HEK293 (cell line): ENCODE measurements around the gene HGF.

ENCODE experiments used
- CTCF ChIA-PET: fragments of 350-600 bp; formaldehyde crosslinking; extraction: SDS; loops from one replicate; lab custom pipeline; 2021; ENCODE audit warnings: antibody characterized with exemption; lab: Yijun Ruan, JAX
- POLR2A ChIA-PET: fragments of 300-600 bp; formaldehyde crosslinking; extraction: SDS; loops from one replicate; lab custom pipeline; 2020; ENCODE audit warnings: antibody characterized with exemption, inconsistent platforms; lab: Yijun Ruan, JAX
- H3K27ac ChIP-seq: fragments of 200-500 bp; sonication (Bioruptor generic); 2 replicates; pipeline ENCODE4 v1.5.1; 2014; ENCODE audit warnings: low read depth, low read length, control low read depth, inconsistent platforms; ENCODE audit errors: extremely low read depth
- H3K36me3 ChIP-seq, 2 experiments: fragments of 200-500 bp in 1 of 2; sonication (Bioruptor generic) in 1 of 2; 1 replicate in 1 of 2; 2 replicates in 1 of 2; pipeline ENCODE4 v1.5.1; 2014 to 2017; ENCODE audit warnings: inconsistent platforms in 2 of 2, low read length in 2 of 2; ENCODE audit not compliant: control insufficient read depth in 2 of 2, insufficient read depth in 1 of 2
- H3K4me1 ChIP-seq: fragments of 200-500 bp; sonication (Bioruptor generic); 2 replicates; pipeline ENCODE4 v1.5.1; 2014; ENCODE audit warnings: mild to moderate bottlenecking, low read length, inconsistent platforms; ENCODE audit not compliant: control insufficient read depth, insufficient read depth
- H3K4me3 ChIP-seq: 2 replicates; pipeline ENCODE4 v1.5.1; 2011; ENCODE audit warnings: low read depth, mild to moderate bottlenecking, control low read depth, low read length, moderate library complexity
- H3K9me3 ChIP-seq: fragments of 200-500 bp; sonication (Bioruptor generic); 2 replicates; pipeline ENCODE4 v1.5.1; 2014; ENCODE audit warnings: low read depth, low read length, inconsistent platforms; ENCODE audit not compliant: control insufficient read depth, insufficient read depth
- IKZF3 ChIP-seq: fragments of 450-650 bp; IDR thresholded peaks from 2 replicates; pipeline ENCODE4 v1.5.0; 2018; ENCODE audit warnings: missing biosample characterization, mild to moderate bottlenecking, missing genetic modification characterization, moderate library complexity
- KLF9 ChIP-seq: fragments of 450-650 bp; formaldehyde crosslinking; IDR thresholded peaks from 2 replicates; pipeline ENCODE4 v1.5.1; 2016; ENCODE audit warnings: missing biosample characterization, missing genetic modification characterization, low read depth
- SP2 ChIP-seq: fragments of 450-650 bp; formaldehyde crosslinking; IDR thresholded peaks from 2 replicates; pipeline ENCODE4 v1.5.1; 2016; ENCODE audit warnings: missing biosample characterization, missing genetic modification characterization
- ZBTB10 ChIP-seq: fragments of 450-650 bp; formaldehyde crosslinking; IDR thresholded peaks from 2 replicates; pipeline ENCODE4 v1.5.1; 2016; ENCODE audit warnings: missing biosample characterization, missing genetic modification characterization
- ZNF211 ChIP-seq: fragments of 450-650 bp; formaldehyde crosslinking; IDR thresholded peaks from 2 replicates; pipeline ENCODE4 v1.5.1; 2016; ENCODE audit warnings: low read depth, missing biosample characterization, missing genetic modification characterization
- ZNF214 ChIP-seq: fragments of 450-650 bp; formaldehyde crosslinking; IDR thresholded peaks from 2 replicates; pipeline ENCODE4 v1.5.1; 2017; ENCODE audit warnings: missing biosample characterization, mild to moderate bottlenecking, missing genetic modification characterization, borderline replicate concordance
- ZNF221 ChIP-seq: fragments of 450-650 bp; formaldehyde crosslinking; IDR thresholded peaks from 2 replicates; pipeline ENCODE4 v1.5.1; 2017; ENCODE audit warnings: missing biosample characterization, missing genetic modification characterization, borderline replicate concordance
- ZNF239 ChIP-seq: fragments of 450-650 bp; formaldehyde crosslinking; IDR thresholded peaks from 2 replicates; pipeline ENCODE4 v1.5.1; 2016; ENCODE audit warnings: missing biosample characterization, missing genetic modification characterization
- ZNF274 ChIP-seq, 2 experiments: fragments of 200-500 bp in 1 of 2; fragments of 450-650 bp in 1 of 2; sonication (Bioruptor generic) in 1 of 2; formaldehyde crosslinking in 1 of 2; IDR thresholded peaks; 2 replicates each; pipeline versions ENCODE4 v1.5.1 to v1.6.1; 2014 to 2016; ENCODE audit warnings: borderline replicate concordance in 1 of 2, inconsistent platforms in 1 of 2, low read length in 1 of 2, missing biosample characterization in 1 of 2, missing genetic modification characterization in 1 of 2
- ZNF354C ChIP-seq: fragments of 450-650 bp; formaldehyde crosslinking; IDR thresholded peaks from 2 replicates; pipeline ENCODE4 v1.5.1; 2016; ENCODE audit warnings: missing biosample characterization, missing genetic modification characterization, low read depth, borderline replicate concordance
- ZNF394 ChIP-seq: fragments of 450-650 bp; formaldehyde crosslinking; IDR thresholded peaks from 2 replicates; pipeline ENCODE4 v1.5.1; 2016; ENCODE audit warnings: missing biosample characterization, missing genetic modification characterization, mild to moderate bottlenecking, moderate library complexity, borderline replicate concordance
- ZNF423 ChIP-seq: fragments of 450-650 bp; formaldehyde crosslinking; IDR thresholded peaks from 2 replicates; pipeline ENCODE4 v1.5.1; 2016; ENCODE audit warnings: missing biosample characterization, missing genetic modification characterization
- ZNF473 ChIP-seq: fragments of 450-650 bp; formaldehyde crosslinking; IDR thresholded peaks from 2 replicates; pipeline ENCODE4 v1.5.1; 2017; ENCODE audit warnings: missing biosample characterization, missing genetic modification characterization
- ZNF623 ChIP-seq: fragments of 450-650 bp; formaldehyde crosslinking; IDR thresholded peaks from 2 replicates; pipeline ENCODE4 v1.5.1; 2016; ENCODE audit warnings: missing biosample characterization, missing genetic modification characterization
- ZNF626 ChIP-seq: fragments of 450-650 bp; sonication (Bioruptor Pico); formaldehyde crosslinking; IDR thresholded peaks from 2 replicates; pipeline ENCODE4 v1.5.1; 2018; ENCODE audit warnings: missing biosample characterization, missing genetic modification characterization, inconsistent platforms
- ZNF658 ChIP-seq: fragments of 450-650 bp; formaldehyde crosslinking; IDR thresholded peaks from 2 replicates; pipeline ENCODE4; 2016; ENCODE audit warnings: missing biosample characterization, missing genetic modification characterization
- ZNF76 ChIP-seq: fragments of 450-650 bp; formaldehyde crosslinking; IDR thresholded peaks from 2 replicates; pipeline ENCODE4; 2016; ENCODE audit warnings: low read depth, missing biosample characterization, missing genetic modification characterization, borderline replicate concordance
- ZSCAN4 ChIP-seq: fragments of 450-650 bp; formaldehyde crosslinking; IDR thresholded peaks from 2 replicates; pipeline ENCODE4 v1.5.1; 2017; ENCODE audit warnings: missing biosample characterization, missing genetic modification characterization
- ZXDB ChIP-seq: fragments of 450-650 bp; formaldehyde crosslinking; IDR thresholded peaks from 2 replicates; pipeline ENCODE4 v1.5.1; 2016; ENCODE audit warnings: missing biosample characterization, missing genetic modification characterization
- TF ChIP-seq, protein P1 (sequence below): fragments of 450-650 bp; formaldehyde crosslinking; IDR thresholded peaks from 2 replicates; pipeline ENCODE4 v1.5.1; 2016; ENCODE audit warnings: missing biosample characterization, missing genetic modification characterization
- TF ChIP-seq, protein P2 (sequence below): fragments of 450-650 bp; formaldehyde crosslinking; optimal IDR thresholded peaks from 2 replicates; pipeline ENCODE3; 2016; ENCODE audit warnings: missing biosample characterization, mild to moderate bottlenecking, missing genetic modification characterization
- TF ChIP-seq, protein P3 (sequence below): fragments of 450-650 bp; formaldehyde crosslinking; conservative IDR thresholded peaks from 2 replicates; pipeline ENCODE4 v1.5.1; 2016; ENCODE audit warnings: low read depth, missing biosample characterization, missing genetic modification characterization

Gene HGF

DNA sequence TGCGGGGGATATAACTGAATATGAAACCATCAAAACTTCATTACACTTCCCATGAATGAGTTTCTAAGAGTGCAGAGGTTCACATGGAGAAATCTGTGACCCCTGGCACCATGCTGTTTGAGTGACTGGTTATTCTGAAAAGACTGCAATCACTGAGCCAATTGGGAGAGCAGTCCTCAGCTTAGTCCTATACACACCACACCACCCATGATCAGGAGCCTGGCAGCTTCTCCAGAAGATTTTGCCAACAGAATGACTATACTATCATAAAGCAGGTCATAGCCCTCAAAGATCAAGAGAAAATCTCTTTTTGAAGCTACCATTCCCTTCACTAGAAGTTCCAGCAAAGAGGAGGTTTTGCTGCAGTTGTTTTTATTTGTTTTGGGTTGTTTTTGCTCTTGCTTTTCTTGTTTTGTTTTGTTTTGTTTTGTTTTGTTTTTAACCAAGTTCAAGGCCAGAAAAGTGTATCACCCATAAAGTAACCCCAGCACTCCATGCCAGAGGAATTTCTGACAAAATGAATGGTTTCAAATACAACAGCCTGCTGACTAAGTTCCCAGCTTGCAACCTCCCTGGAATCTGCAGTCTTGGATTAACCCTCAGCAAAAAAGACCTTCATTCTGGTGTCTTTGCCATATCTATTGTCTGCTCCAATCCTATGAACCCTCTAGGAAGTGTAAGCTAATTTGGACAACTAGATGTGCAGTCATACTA, 19.7 kb upstream of the HGF start:
- no peaks in the 10 kb centered on the region for H3K4me1 ChIP-seq
- ChIA-PET POLR2A (no interaction called here), CTCF (no interaction called here)
- no peak overlapping the region for H3K27ac ChIP-seq
- no peaks in the 10 kb centered on the region for H3K9me3 ChIP-seq
- no peak overlapping the region for H3K4me3 ChIP-seq
- no peak for TF ChIP-seq ZNF211 (tag by site-specific recombination)
- no peak for TF ChIP-seq ZNF473 (tag by site-specific recombination)
- TF ChIP-seq ZNF423 (tag by site-specific recombination): no peak
- no peak for TF ChIP-seq ZNF76
- no peak for TF ChIP-seq ZNF239 (tag by site-specific recombination)
- TF ChIP-seq KLF9 (tag by site-specific recombination): no peak
- no peak for TF ChIP-seq ZNF626 (tag by site-specific recombination)
- no peak for TF ChIP-seq IKZF3 (tag by site-specific recombination)
- TF ChIP-seq ZNF394 (tag by site-specific recombination): no peak
- TF ChIP-seq SP2 (tag by site-specific recombination): no peak
- no peaks in the 10 kb centered on the region for H3K36me3 ChIP-seq

GRCh38 chr7:81788246-81788645, 18.4 kb upstream of the HGF start:
- ChIA-PET CTCF (no interaction called here), POLR2A (no interaction called here)
- no peaks in the 10 kb centered on the region for H3K36me3 ChIP-seq
- no peak overlapping the region for H3K4me3 ChIP-seq
- no peak overlapping the region for H3K27ac ChIP-seq
- no peaks in the 10 kb centered on the region for H3K4me1 ChIP-seq
- no peaks in the 10 kb centered on the region for H3K9me3 ChIP-seq
- TF ChIP-seq ZNF658 (tag by site-specific recombination) (no peak), ZNF623 (tag by site-specific recombination) (no peak), ZNF214 (no peak), ZSCAN4 (tag by site-specific recombination) (no peak), ZNF274 (IDR thresholded peaks at IDR 0.05; ENCODE audit: low read length) (no peak), ZNF274 (tag by site-specific recombination; IDR thresholded peaks at IDR 0.05; ENCODE audit: borderline replicate concordance) (no peak), ZNF354C (tag by site-specific recombination) (no peak), ZNF221 (tag by site-specific recombination) (no peak), ZXDB (tag by site-specific recombination) (no peak), ZBTB10 (tag by site-specific recombination) (no peak)
- TF ChIP-seq, protein P1, sequence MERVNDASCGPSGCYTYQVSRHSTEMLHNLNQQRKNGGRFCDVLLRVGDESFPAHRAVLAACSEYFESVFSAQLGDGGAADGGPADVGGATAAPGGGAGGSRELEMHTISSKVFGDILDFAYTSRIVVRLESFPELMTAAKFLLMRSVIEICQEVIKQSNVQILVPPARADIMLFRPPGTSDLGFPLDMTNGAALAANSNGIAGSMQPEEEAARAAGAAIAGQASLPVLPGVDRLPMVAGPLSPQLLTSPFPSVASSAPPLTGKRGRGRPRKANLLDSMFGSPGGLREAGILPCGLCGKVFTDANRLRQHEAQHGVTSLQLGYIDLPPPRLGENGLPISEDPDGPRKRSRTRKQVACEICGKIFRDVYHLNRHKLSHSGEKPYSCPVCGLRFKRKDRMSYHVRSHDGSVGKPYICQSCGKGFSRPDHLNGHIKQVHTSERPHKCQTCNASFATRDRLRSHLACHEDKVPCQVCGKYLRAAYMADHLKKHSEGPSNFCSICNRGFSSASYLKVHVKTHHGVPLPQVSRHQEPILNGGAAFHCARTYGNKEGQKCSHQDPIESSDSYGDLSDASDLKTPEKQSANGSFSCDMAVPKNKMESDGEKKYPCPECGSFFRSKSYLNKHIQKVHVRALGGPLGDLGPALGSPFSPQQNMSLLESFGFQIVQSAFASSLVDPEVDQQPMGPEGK: no peak
- TF ChIP-seq, protein P2, sequence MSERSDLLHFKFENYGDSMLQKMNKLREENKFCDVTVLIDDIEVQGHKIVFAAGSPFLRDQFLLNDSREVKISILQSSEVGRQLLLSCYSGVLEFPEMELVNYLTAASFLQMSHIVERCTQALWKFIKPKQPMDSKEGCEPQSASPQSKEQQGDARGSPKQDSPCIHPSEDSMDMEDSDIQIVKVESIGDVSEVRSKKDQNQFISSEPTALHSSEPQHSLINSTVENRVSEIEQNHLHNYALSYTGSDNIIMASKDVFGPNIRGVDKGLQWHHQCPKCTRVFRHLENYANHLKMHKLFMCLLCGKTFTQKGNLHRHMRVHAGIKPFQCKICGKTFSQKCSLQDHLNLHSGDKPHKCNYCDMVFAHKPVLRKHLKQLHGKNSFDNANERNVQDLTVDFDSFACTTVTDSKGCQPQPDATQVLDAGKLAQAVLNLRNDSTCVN (tag by site-specific recombination): no peak
- TF ChIP-seq, protein P3, sequence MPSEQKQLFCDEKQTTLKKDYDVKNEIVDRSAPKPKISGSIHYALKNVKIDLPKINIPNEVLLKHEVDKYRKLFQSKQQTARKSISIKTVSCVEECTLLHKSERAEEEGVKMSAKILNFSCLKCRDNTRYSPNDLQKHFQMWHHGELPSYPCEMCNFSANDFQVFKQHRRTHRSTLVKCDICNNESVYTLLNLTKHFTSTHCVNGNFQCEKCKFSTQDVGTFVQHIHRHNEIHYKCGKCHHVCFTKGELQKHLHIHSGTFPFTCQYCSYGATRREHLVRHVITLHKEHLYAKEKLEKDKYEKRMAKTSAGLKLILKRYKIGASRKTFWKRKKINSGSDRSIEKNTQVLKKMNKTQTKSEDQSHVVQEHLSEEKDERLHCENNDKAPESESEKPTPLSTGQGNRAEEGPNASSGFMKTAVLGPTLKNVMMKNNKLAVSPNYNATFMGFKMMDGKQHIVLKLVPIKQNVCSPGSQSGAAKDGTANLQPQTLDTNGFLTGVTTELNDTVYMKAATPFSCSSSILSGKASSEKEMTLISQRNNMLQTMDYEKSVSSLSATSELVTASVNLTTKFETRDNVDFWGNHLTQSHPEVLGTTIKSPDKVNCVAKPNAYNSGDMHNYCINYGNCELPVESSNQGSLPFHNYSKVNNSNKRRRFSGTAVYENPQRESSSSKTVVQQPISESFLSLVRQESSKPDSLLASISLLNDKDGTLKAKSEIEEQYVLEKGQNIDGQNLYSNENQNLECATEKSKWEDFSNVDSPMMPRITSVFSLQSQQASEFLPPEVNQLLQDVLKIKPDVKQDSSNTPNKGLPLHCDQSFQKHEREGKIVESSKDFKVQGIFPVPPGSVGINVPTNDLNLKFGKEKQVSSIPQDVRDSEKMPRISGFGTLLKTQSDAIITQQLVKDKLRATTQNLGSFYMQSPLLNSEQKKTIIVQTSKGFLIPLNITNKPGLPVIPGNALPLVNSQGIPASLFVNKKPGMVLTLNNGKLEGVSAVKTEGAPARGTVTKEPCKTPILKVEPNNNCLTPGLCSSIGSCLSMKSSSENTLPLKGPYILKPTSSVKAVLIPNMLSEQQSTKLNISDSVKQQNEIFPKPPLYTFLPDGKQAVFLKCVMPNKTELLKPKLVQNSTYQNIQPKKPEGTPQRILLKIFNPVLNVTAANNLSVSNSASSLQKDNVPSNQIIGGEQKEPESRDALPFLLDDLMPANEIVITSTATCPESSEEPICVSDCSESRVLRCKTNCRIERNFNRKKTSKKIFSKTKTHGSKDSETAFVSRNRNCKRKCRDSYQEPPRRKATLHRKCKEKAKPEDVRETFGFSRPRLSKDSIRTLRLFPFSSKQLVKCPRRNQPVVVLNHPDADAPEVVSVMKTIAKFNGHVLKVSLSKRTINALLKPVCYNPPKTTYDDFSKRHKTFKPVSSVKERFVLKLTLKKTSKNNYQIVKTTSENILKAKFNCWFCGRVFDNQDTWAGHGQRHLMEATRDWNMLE (tag by site-specific recombination): no peak
